Endothelial cell of umbilical vein (primary cell): ENCODE results near the gene SLC39A11. TPM values are rescaled to one million over a fixed set of nuclear protein-coding genes. Genes with fewer than 3 reads are reported as not detected.

Source experiments
- BruUV-seq: library from RNA; stranded (reverse); fragments of 400-500 nt; replicated peaks from 2 replicates; lab custom pipeline; 2021; lab: Mats Ljungman, UMichigan
- CTCF ChIA-PET: fragments of 300-600, 350-600 bp; sonication (Branson Sonifier 250); formaldehyde crosslinking; loops from one replicate; lab custom pipeline; 2021; ENCODE audit warnings: antibody characterized with exemption, inconsistent platforms; lab: Charles Lee
- POLR2A ChIA-PET: fragments of 300-600, 350-600 bp; sonication (Branson Sonifier 250); formaldehyde crosslinking; loops from one replicate; lab custom pipeline; 2021; ENCODE audit warnings: antibody characterized with exemption, inconsistent platforms; lab: Charles Lee
- DNase-seq: peaks from one replicate; pipeline ENCODE4 v3.0.0-alpha.2; 2011; ENCODE audit warnings: low read depth, low spot score
- FAIRE-seq: peaks from 2 replicates; lab custom pipeline; 2011; peaks lifted over from hg19 to GRCh38; lab: Jason Lieb, UNC
- H2AFZ ChIP-seq: 2 replicates; pipeline ENCODE4 v1.6.0; 2012; ENCODE audit warnings: low read depth, low read length, control low read depth, inconsistent platforms
- H3K27ac ChIP-seq: 2 replicates; pipeline ENCODE4 v1.5.1; 2011; ENCODE audit warnings: low read depth, mild to moderate bottlenecking, control low read depth, low read length, moderate library complexity; ENCODE audit not compliant: insufficient read depth
- H3K27me3 ChIP-seq, 2 experiments: 2 replicates each; pipeline versions ENCODE4 v1.6.0 to v1.6.1; 2011; ENCODE audit warnings: low read length in 2 of 2, mixed read lengths in 1 of 2; ENCODE audit not compliant: control insufficient read depth in 2 of 2, insufficient read depth in 2 of 2
- H3K36me3 ChIP-seq, 2 experiments: 2 replicates in 1 of 2; 3 replicates in 1 of 2; pipeline ENCODE4 v1.5.1; 2011; ENCODE audit warnings: low read length in 2 of 2, mild to moderate bottlenecking in 1 of 2, moderate library complexity in 1 of 2; ENCODE audit not compliant: control insufficient read depth in 2 of 2, insufficient read depth in 2 of 2; ENCODE audit errors: extremely low read depth in 1 of 2
- H3K4me1 ChIP-seq: 3 replicates; pipeline ENCODE4 v1.5.1; 2011; ENCODE audit warnings: mild to moderate bottlenecking, low read length; ENCODE audit not compliant: control insufficient read depth, insufficient read depth; ENCODE audit errors: extremely low read depth
- H3K4me2 ChIP-seq: 2 replicates; pipeline ENCODE4 v1.6.1; 2011; ENCODE audit warnings: low read length, control low read depth, mixed read lengths; ENCODE audit not compliant: insufficient read depth
- H3K4me3 ChIP-seq, 3 experiments: fragments of 200-600 bp in 1 of 3; sonication (generic), shearing (Covaris generic) in 1 of 3; replicated peaks in 1 of 3; 2 replicates each; pipeline ENCODE4 v1.5.1; 2011 to 2016; ENCODE audit warnings: control low read depth in 3 of 3, low read length in 3 of 3, mild to moderate bottlenecking in 2 of 3, inconsistent platforms in 1 of 3, low read depth in 1 of 3, moderate library complexity in 1 of 3; ENCODE audit not compliant: insufficient read depth in 1 of 3
- H3K79me2 ChIP-seq: 2 replicates; pipeline ENCODE4 v1.6.0; 2012; ENCODE audit warnings: low read length, inconsistent platforms; ENCODE audit not compliant: control insufficient read depth, insufficient read depth
- H3K9ac ChIP-seq: replicated peaks from 2 replicates; pipeline ENCODE3; 2011; ENCODE audit warnings: low read length, control low read depth; ENCODE audit not compliant: insufficient read depth; ENCODE audit errors: extremely low read depth
- H3K9me1 ChIP-seq: replicated peaks from 3 replicates; pipeline ENCODE4 v1.6.0; 2011; ENCODE audit warnings: mild to moderate bottlenecking, low read length; ENCODE audit not compliant: control insufficient read depth, insufficient read depth; ENCODE audit errors: extremely low read depth
- H3K9me3 ChIP-seq: replicated peaks from 2 replicates; pipeline ENCODE4 v1.5.1; 2012; ENCODE audit warnings: low read length, inconsistent platforms; ENCODE audit not compliant: control insufficient read depth, insufficient read depth
- H4K20me1 ChIP-seq: replicated peaks from 2 replicates; pipeline ENCODE3; 2011; ENCODE audit warnings: mild to moderate bottlenecking, low read length; ENCODE audit not compliant: control insufficient read depth, insufficient read depth; ENCODE audit errors: extremely low read depth
- CTCF ChIP-seq, 2 donors: IDR thresholded peaks; 1 replicate in 1 of 2; 2 replicates in 1 of 2; pipeline ENCODE4 v1.5.1; 2011; ENCODE audit warnings: low read length in 2 of 2, mild to moderate bottlenecking in 2 of 2, moderate library complexity in 2 of 2, control low read depth in 1 of 2, inconsistent platforms in 1 of 2, low read depth in 1 of 2; ENCODE audit not compliant: insufficient read depth in 1 of 2; ENCODE audit errors: extremely low read depth in 1 of 2
- EZH2 ChIP-seq: IDR thresholded peaks from 2 replicates; pipeline ENCODE4 v1.6.1; 2012; ENCODE audit warnings: borderline replicate concordance, low read depth, mild to moderate bottlenecking, moderate library complexity, low read length, inconsistent platforms; ENCODE audit not compliant: severe bottlenecking
- FOS ChIP-seq: IDR thresholded peaks from 2 replicates; pipeline ENCODE4 v1.6.1; 2011; ENCODE audit warnings: mild to moderate bottlenecking, low read length, moderate library complexity, borderline replicate concordance; ENCODE audit not compliant: insufficient read depth
- JUN ChIP-seq: IDR thresholded peaks from 2 replicates; pipeline ENCODE4 v1.6.1; 2011; ENCODE audit warnings: borderline replicate concordance, low read depth; ENCODE audit not compliant: insufficient read length, insufficient read depth
- MYC ChIP-seq: IDR thresholded peaks from one replicate; pipeline ENCODE4 v1.6.1; 2011; ENCODE audit warnings: mild to moderate bottlenecking, low read depth, low read length
- POLR2A ChIP-seq: IDR thresholded peaks from 2 replicates; pipeline ENCODE4 v1.6.1; 2012; ENCODE audit warnings: low read depth, mild to moderate bottlenecking, control low read depth, low read length
- POLR2AphosphoS5 ChIP-seq: IDR thresholded peaks from 2 replicates; pipeline ENCODE4 v1.6.1; 2012; ENCODE audit warnings: low read depth, mild to moderate bottlenecking, control low read depth, low read length, moderate library complexity; ENCODE audit not compliant: insufficient read depth
- dilution Hi-C: fragments of 300-500 bp; cut with MboI; formaldehyde crosslinking; loops from one replicate; pipeline ENCODE4 v1.15.0; 2019; ENCODE audit warnings: low sequenced_read_pairs; ENCODE audit not compliant: extremely low pct_ligation_motif_present
- intact Hi-C: fragments of 100-400 bp; cut with micrococcal nuclease; formaldehyde crosslinking; loops from one replicate; pipeline ENCODE4 v1.10.0; 2022
- polyA plus RNA-seq, 4 experiments: library from polyadenylated mRNA; depleted of rRNA in 3 of 4; stranded (reverse) in 3 of 4; unstranded in 1 of 4; fragments of >200 nt; gene quantifications; 2 replicates each; pipeline versions ENCODE4 v1.2.1 to v1.2.3, GENCODE V29; 2011 to 2012; ENCODE audit warnings: missing spikeins in 1 of 4
- total RNA-seq: library from RNA; stranded (reverse); gene quantifications from 2 replicates; pipeline ENCODE4 v1.2.3, GENCODE V29; 2021
- TF ChIP-seq, protein P1 (sequence below): IDR thresholded peaks from 2 replicates; pipeline ENCODE4 v1.6.1; 2011; ENCODE audit not compliant: insufficient read depth, insufficient read length

The SLC39A11 gene
- total and polyA plus RNA-seq, 2 donors (not counting 3 experiments of a cell fraction or from before 2014, with no cell fraction given): 8.1 to 11.9 TPM

- no TSS peak for BruUV-seq
- ChIA-PET POLR2A (no interaction called here), CTCF (interaction anchor here (1.2 to 2.5 kb wide), 2 partner anchors 8 to 10 kb away, joined by 3 to 8 read pairs; no protein-coding TSS in a partner anchor)
- Histone ChIP-seq H3K4me2 (no peak overlapping the region), H3K27me3 (no peaks in the 10 kb centered on the region), H3K79me2 (no peaks in the 10 kb centered on the region), H3K9me1 (no peaks in the 10 kb centered on the region), H3K9me3 (no peaks in the 10 kb centered on the region), H3K27ac (no peak overlapping the region), H2AFZ (no peak overlapping the region), H3K36me3 (no peaks in the 10 kb centered on the region), H3K4me3 (no peak overlapping the region), H3K4me1 (no peaks in the 10 kb centered on the region), H3K9ac (no peak overlapping the region), H4K20me1 (no peaks in the 10 kb centered on the region)
- TF ChIP-seq, protein P1, sequence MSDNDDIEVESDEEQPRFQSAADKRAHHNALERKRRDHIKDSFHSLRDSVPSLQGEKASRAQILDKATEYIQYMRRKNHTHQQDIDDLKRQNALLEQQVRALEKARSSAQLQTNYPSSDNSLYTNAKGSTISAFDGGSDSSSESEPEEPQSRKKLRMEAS: no peak
- no peak for TF ChIP-seq POLR2AphosphoS5
- TF ChIP-seq EZH2: no peak
- TF ChIP-seq FOS: no peak
- no peak for TF ChIP-seq JUN
- no peak for TF ChIP-seq POLR2A
- TF ChIP-seq MYC: no peak
- TF ChIP-seq CTCF (IDR thresholded peaks at IDR 0.05; ENCODE audit: extremely low read depth in 1 of 2, insufficient read depth in 1 of 2, low read depth in 1 of 2, low read length in 2 of 2): no peak
- intact Hi-C loops: no loop called here
- DNase-seq: no peak
- dilution Hi-C loops: no loop called here
- FAIRE-seq: no peak
Measured at GRCh38 chr17:72735048-72735447, 357.4 kb downstream of the SLC39A11 start.
